ENCODE measurements around the gene SNRPD3. TPM values are rescaled to one million over a fixed set of nuclear protein-coding genes. Genes with fewer than 3 reads are reported as not detected.

SNRPD3 gene
- total RNA-seq, 1 experiment from 2014 or later: 144 TPM

DNA sequence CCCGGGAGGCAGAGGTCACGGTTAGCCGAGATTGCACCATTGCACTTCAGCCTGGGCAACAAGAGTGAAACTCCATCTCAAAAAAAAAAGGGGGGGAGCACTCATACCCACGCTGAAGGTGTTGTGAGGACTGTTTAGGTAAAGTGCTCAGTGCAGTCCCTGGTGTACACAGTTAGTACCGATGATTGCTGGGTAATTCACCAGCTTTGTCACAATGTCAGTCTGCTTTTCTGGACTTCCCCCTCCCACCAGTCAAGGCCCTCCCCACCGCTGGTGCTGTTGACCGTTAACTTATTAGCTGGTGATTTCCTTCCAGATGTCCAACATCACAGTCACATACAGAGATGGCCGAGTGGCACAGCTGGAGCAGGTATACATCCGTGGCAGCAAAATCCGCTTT, 11.9 kb downstream of the SNRPD3 start:
- no peak overlapping the region for H3K4me2 ChIP-seq (ENCODE audit: low read length)
- CTCF ChIA-PET: no interaction called here

DNA sequence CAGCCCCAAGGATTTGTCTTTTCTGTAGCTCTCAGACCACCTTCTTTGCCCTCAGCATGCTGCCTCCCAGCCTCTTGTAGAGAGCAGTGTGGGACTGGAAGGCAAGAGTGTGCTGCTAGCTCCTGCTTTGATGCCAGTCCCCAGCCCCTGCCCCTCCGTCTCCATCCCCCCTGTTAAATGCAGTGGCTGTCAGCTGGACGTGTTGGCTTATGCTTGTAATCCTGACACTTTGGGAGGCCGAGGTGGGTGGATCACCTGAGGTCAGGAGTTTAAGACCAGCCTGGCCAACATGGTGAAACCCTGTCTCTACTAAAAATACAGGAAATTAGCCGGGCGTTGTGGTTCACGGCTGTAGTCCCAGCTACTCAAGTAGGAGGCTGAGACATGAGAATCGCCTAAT, 15.5 kb downstream of the SNRPD3 start:
- Histone ChIP-seq H3K9me2 (ENCODE audit: insufficient read depth) (no peaks in the 10 kb centered on the region), H2AFZ (ENCODE audit: low read depth, low read length, poor library complexity, severe bottlenecking) (no peak overlapping the region), H3K9me3 (ENCODE audit: control insufficient read depth in 1 of 2, insufficient read depth in 1 of 2, low read depth in 1 of 2, low read length in 2 of 2) (no peaks in the 10 kb centered on the region), H3K27me3 (ENCODE audit: insufficient read depth, low read length) (no peaks in the 10 kb centered on the region), H3K4me3 (replicated peaks in 1 of 2; ENCODE audit: low read depth in 1 of 2, low read length in 2 of 2) (no peak overlapping the region), H3K9ac (ENCODE audit: low read length) (no peak overlapping the region), H3K36me3 (ENCODE audit: control insufficient read depth in 1 of 2, insufficient read depth in 2 of 2, low read length in 2 of 2) (peaks cover 45 to 51% of the 10 kb centered on the region in 2 experiments), H4K20me1 (ENCODE audit: insufficient read depth) (no peaks in the 10 kb centered on the region; the same call in 1 of the 2 replicates), H3K27ac (ENCODE audit: low read depth, low read length) (no peak overlapping the region), H3K4me2 (ENCODE audit: low read length) (no peak overlapping the region), H3K79me2 (ENCODE audit: insufficient read depth, low read length) (peaks cover 44% of the 10 kb centered on the region), H3K4me1 (ENCODE audit: control insufficient read depth in 1 of 2, insufficient read depth in 2 of 2, low read length in 2 of 2) (no peaks in the 10 kb centered on the region)
- intact Hi-C loops (cut with micrococcal nuclease): no loop called here
- DNase-seq (ENCODE audit: low read depth, low spot score) (no peak), ATAC-seq (no peak)
- POLR2A ChIA-PET: no interaction called here
- no TSS peak for BruUV-seq (replicated peaks)
- TF ChIP-seq, protein P1, sequence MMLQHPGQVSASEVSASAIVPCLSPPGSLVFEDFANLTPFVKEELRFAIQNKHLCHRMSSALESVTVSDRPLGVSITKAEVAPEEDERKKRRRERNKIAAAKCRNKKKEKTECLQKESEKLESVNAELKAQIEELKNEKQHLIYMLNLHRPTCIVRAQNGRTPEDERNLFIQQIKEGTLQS (IDR thresholded peaks at IDR 0.05): no peak
- no peak for TF ChIP-seq EGR1 (IDR thresholded peaks at IDR 0.05; ENCODE audit: low read depth)
- TF ChIP-seq JUND (IDR thresholded peaks at IDR 0.05): no peak
- TF ChIP-seq ELF1 (IDR thresholded peaks at IDR 0.05; ENCODE audit: borderline replicate concordance, low read depth): no peak
- TF ChIP-seq POLR2A (IDR thresholded peaks at IDR 0.05; ENCODE audit: borderline replicate concordance, extremely low read depth, insufficient read depth, insufficient read length): no peak
- no peak for TF ChIP-seq POLR2AphosphoS5 (IDR thresholded peaks at IDR 0.05; ENCODE audit: low read depth, low read length)
- TF ChIP-seq, protein P2, sequence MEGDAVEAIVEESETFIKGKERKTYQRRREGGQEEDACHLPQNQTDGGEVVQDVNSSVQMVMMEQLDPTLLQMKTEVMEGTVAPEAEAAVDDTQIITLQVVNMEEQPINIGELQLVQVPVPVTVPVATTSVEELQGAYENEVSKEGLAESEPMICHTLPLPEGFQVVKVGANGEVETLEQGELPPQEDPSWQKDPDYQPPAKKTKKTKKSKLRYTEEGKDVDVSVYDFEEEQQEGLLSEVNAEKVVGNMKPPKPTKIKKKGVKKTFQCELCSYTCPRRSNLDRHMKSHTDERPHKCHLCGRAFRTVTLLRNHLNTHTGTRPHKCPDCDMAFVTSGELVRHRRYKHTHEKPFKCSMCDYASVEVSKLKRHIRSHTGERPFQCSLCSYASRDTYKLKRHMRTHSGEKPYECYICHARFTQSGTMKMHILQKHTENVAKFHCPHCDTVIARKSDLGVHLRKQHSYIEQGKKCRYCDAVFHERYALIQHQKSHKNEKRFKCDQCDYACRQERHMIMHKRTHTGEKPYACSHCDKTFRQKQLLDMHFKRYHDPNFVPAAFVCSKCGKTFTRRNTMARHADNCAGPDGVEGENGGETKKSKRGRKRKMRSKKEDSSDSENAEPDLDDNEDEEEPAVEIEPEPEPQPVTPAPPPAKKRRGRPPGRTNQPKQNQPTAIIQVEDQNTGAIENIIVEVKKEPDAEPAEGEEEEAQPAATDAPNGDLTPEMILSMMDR (IDR thresholded peaks at IDR 0.05 in 2 of 3, conservative IDR thresholded peaks at IDR 0.05 in 1 of 3; ENCODE audit: borderline replicate concordance in 1 of 3, insufficient read depth in 1 of 3, low read depth in 2 of 3, low read length in 2 of 3): no peak
- TF ChIP-seq YY1 (IDR thresholded peaks at IDR 0.05; ENCODE audit: extremely low read depth, insufficient replicate concordance, low read depth, low read length): no peak
- no peak for TF ChIP-seq TCF7L2 (IDR thresholded peaks at IDR 0.05; ENCODE audit: borderline replicate concordance, extremely low read depth, insufficient read depth, insufficient read length)
- no peak for TF ChIP-seq ZNF274 (IDR thresholded peaks at IDR 0.05; ENCODE audit: low read depth, low read length)
- no peak for TF ChIP-seq CEBPB (IDR thresholded peaks at IDR 0.05; ENCODE audit: low read depth)
- RAD21 ChIA-PET (ENCODE audit: low non-redundant PET in 1 of 2, low total read pairs in 2 of 2, uncharacterized antibody in 2 of 2, unreplicated experiment in 2 of 2): no interaction called here
- CTCF ChIA-PET: no interaction called here

More for the DNA sequence above, 11.9 kb downstream of the SNRPD3 start:
- ATAC-seq (no peak), DNase-seq (ENCODE audit: low read depth, low spot score) (no peak)
- no peak overlapping the region for H3K9ac ChIP-seq (ENCODE audit: low read length)
- peaks cover 3% of the 10 kb centered on the region; the same call in 1 of the 2 replicates for H4K20me1 ChIP-seq (ENCODE audit: insufficient read depth)
- no peak overlapping the region for H3K4me3 ChIP-seq (replicated peaks in 1 of 2; ENCODE audit: low read depth in 1 of 2, low read length in 2 of 2)
- intact Hi-C loops (cut with micrococcal nuclease): no loop called here
- peaks cover 34 to 36% of the 10 kb centered on the region in 2 experiments for H3K36me3 ChIP-seq (ENCODE audit: control insufficient read depth in 1 of 2, insufficient read depth in 2 of 2, low read length in 2 of 2)
- no peaks in the 10 kb centered on the region for H3K9me3 ChIP-seq (ENCODE audit: control insufficient read depth in 1 of 2, insufficient read depth in 1 of 2, low read depth in 1 of 2, low read length in 2 of 2)
- ChIA-PET POLR2A (no interaction called here), RAD21 (ENCODE audit: low non-redundant PET in 1 of 2, low total read pairs in 2 of 2, uncharacterized antibody in 2 of 2, unreplicated experiment in 2 of 2) (no interaction called here)
- no peaks in the 10 kb centered on the region for H3K9me2 ChIP-seq (ENCODE audit: insufficient read depth)
- no peak overlapping the region for H3K27ac ChIP-seq (ENCODE audit: low read depth, low read length)
- H3K79me2 ChIP-seq (ENCODE audit: insufficient read depth, low read length): peaks cover 80% of the 10 kb centered on the region
- no TSS peak for BruUV-seq (replicated peaks)
- H3K27me3 ChIP-seq (ENCODE audit: insufficient read depth, low read length): no peaks in the 10 kb centered on the region
- no peak overlapping the region for H2AFZ ChIP-seq (ENCODE audit: low read depth, low read length, poor library complexity, severe bottlenecking)
- H3K4me1 ChIP-seq (ENCODE audit: control insufficient read depth in 1 of 2, insufficient read depth in 2 of 2, low read length in 2 of 2): no peaks in the 10 kb centered on the region
- TF ChIP-seq SP1 (IDR thresholded peaks at IDR 0.05; ENCODE audit: low read depth): no peak
- TF ChIP-seq ZFX (IDR thresholded peaks at IDR 0.05): no peak
- no peak for TF ChIP-seq CEBPB (IDR thresholded peaks at IDR 0.05; ENCODE audit: low read depth)
- no peak for TF ChIP-seq RAD21 (IDR thresholded peaks at IDR 0.05; ENCODE audit: low read depth)
- TF ChIP-seq POLR2AphosphoS5 (IDR thresholded peaks at IDR 0.05; ENCODE audit: low read depth, low read length): no peak
- TF ChIP-seq, protein P1 (IDR thresholded peaks at IDR 0.05): no peak
- no peak for TF ChIP-seq EZH2 (IDR thresholded peaks at IDR 0.05)
- TF ChIP-seq FOSL1 (IDR thresholded peaks at IDR 0.05; ENCODE audit: low read depth): no peak
- TF ChIP-seq TCF7L2 (IDR thresholded peaks at IDR 0.05; ENCODE audit: borderline replicate concordance, extremely low read depth, insufficient read depth, insufficient read length): no peak
- TF ChIP-seq, protein P3, sequence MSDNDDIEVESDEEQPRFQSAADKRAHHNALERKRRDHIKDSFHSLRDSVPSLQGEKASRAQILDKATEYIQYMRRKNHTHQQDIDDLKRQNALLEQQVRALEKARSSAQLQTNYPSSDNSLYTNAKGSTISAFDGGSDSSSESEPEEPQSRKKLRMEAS (IDR thresholded peaks at IDR 0.05): no peak
